HG02938 (cell line): Measurements from ENCODE around the gene BASP1.
"Not testable (repeated sequence)": the region's sequence is repeated elsewhere in the genome, so short reads cannot be mapped to it uniquely, and the experiment has no call there.

Source experiments
- ATAC-seq: cut with Tn5 transposase; IDR thresholded peaks from one replicate; pipeline ENCODE4 v1.9.1; 2021; ENCODE audit warnings: mild to moderate bottlenecking, moderate library complexity; ENCODE audit not compliant: unreplicated experiment

The BASP1 gene

DNA sequence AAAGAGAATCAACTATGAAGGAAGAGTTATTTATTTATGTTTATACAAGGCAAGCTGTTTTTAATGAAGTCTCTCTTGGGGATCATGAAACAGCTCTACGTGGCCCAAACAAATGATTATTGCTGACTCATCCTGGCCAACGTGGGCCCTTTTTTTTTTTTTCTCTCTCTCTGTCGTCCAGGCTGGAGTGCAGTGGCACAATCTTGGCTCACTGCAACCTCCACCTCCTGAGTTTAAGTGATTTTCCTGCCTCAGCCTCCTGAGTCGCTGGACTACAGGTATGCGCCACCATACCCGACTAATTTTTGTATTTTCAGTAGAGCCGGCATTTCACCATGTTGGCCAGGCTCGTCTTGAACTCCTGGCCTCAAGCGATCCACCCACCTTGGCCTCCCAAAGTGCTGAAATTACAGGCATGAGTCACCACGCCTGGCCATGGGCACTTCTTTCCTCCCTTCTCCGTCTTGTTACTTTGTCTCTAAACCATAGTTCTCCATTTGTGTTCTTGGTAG, 98.3 kb downstream of the BASP1 start:
- ATAC-seq = no peak

DNA sequence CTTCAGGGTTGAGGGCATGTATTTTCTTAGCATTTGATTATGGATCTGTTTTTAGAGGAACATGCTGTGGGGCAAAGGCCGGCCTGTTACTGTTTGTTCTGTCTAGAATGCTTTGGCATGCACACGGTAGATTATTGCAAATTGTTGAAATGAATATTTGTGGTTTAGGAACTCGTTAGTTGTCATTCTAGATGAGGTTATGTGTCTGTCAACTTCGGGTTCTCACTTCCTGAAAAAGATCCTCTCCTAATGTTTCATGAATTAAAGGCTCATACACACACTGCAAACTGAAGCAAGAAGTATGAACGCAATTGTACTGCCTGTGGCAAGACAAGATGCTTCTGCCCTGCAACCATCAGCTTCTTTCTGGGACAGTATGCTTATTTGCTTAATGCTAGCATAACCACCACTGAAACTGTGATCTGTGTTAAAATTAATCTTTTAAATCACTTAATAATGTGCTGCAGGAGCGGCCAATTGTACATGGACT, 99.6 kb downstream of the BASP1 start:
- ATAC-seq = peak; percentile 70

DNA sequence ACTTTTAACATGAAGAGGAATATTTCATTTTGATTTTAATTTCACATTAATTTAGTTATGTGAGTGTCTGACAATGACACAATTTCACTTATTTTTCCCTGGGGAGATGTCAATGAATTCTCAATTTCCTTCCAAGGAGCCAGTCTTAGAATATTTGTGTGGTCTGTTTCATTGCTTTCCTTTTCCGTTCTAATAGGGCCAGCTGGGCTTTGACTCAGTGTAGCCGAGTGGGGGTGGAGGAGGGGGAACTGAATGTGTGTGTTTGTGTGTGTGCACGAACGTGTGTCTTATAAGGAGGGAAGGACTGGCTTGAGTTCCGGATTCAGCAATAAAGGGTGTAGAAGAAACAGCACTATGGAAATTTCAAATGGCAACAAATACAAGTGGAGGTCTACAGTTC, 100.0 kb downstream of the BASP1 start:
- peak; percentile 29 for ATAC-seq

DNA sequence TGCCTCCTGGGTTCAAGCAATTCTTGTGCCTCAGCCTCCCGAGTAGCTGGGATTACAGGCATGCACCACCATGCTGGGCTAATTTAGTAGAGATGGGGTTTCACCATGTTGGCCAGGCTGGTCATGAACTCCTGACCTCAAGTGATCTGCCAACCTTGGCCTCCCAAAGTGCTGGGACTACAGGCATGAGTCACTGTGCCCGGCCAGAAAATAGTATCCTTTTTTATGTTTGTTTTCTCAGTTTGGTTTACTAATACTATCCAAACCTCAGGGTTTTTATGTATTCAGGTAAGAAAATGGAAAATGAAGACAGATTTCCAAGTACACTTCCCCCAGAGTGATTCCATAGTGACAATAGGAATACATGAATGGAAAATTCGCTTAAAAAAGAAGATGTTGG, 101.7 kb downstream of the BASP1 start:
- ATAC-seq = not testable (repeated sequence)

DNA sequence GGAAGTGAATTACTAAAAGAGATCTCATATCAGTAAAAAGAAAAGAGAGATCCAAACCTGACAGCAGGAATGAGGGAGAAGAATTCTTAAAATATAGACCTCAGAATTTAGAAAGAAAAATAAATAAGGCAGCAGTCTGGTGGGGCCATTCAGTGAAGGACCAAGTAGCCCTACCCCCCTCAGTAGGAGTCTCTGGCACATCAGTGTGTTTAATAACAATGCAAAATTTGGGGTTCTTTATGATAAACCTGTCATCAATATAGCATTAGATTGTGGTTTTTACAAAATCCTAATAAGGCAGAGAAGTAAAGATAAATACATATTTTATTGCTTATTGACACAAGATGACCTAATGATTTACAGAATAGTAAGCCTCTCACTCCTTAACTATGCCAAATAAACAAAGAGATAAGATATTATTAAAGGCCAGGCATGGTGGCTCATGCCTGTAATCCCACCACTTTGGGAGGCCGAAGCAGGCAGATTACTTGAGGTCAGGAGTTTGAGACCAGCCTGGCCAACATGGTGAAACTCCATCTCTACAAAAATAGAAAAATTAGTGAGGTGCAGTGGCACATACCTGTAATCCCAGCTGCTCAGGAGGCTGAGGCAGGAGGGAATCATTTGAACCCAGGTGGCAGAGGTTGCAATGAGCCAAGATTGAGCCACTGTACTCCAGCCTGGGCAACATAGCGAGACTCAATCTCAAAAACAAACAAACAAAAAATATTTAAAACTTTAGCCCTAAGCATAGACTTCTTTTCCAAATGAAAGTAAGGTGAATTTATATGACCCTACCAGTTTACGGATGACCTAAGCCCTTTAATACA, 108.6 kb downstream of the BASP1 start:
- ATAC-seq = no peak
